CD14-positive monocyte (primary cell): ENCODE data around the gene FUT4. TPM values are rescaled to one million over a fixed set of nuclear protein-coding genes. Genes with fewer than 3 reads are reported as not detected.

Experiments used
- DNase-seq, 3 donors: peaks; one replicate each; pipeline ENCODE4 v3.0.0-alpha.2; 2011 to 2022
- H2AFZ ChIP-seq: 2 replicates; pipeline ENCODE4 v1.6.0; 2012; ENCODE audit warnings: mild to moderate bottlenecking, low read depth, low read length, inconsistent platforms; ENCODE audit not compliant: insufficient read depth, poor library complexity, severe bottlenecking
- H3K27ac ChIP-seq, 2 donors: 1 replicate in 1 of 2; 2 replicates in 1 of 2; pipeline ENCODE4 v1.5.1; 2012 to 2013; ENCODE audit warnings: low read length in 2 of 2, control low read depth in 1 of 2, inconsistent platforms in 1 of 2, low read depth in 1 of 2, mild to moderate bottlenecking in 1 of 2
- H3K27me3 ChIP-seq, 2 donors: one replicate each; pipeline versions ENCODE4 v1.6.0 to v1.6.1; 2011 to 2013; ENCODE audit warnings: low read length in 2 of 2; ENCODE audit not compliant: control insufficient read depth in 2 of 2, insufficient read depth in 2 of 2
- H3K36me3 ChIP-seq, 2 donors: replicated peaks in 1 of 2; 1 replicate in 1 of 2; 2 replicates in 1 of 2; pipeline versions ENCODE4 v1.5.1 to v1.6.1; 2012 to 2013; ENCODE audit warnings: low read length in 2 of 2, control low read depth in 1 of 2, inconsistent platforms in 1 of 2, mild to moderate bottlenecking in 1 of 2; ENCODE audit not compliant: insufficient read depth in 2 of 2, control insufficient read depth in 1 of 2
- H3K4me1 ChIP-seq, 2 donors: 1 replicate in 1 of 2; 2 replicates in 1 of 2; pipeline versions ENCODE4 v1.5.1 to v1.6.1; 2012 to 2013; ENCODE audit warnings: low read length in 2 of 2, control low read depth in 1 of 2, inconsistent platforms in 1 of 2, mild to moderate bottlenecking in 1 of 2, moderate library complexity in 1 of 2; ENCODE audit not compliant: insufficient read depth in 2 of 2, control insufficient read depth in 1 of 2
- H3K4me2 ChIP-seq: replicated peaks from 2 replicates; pipeline ENCODE3; 2012; ENCODE audit warnings: low read length, moderate library complexity, mild to moderate bottlenecking; ENCODE audit not compliant: poor library complexity, severe bottlenecking; ENCODE audit errors: extremely low read depth
- H3K4me3 ChIP-seq, 3 experiments: fragments of 200-600 bp in 1 of 3; sonication (generic) in 1 of 3; replicated peaks in 1 of 3; 1 replicate in 2 of 3; 2 replicates in 1 of 3; pipeline ENCODE4 v1.5.1; 2011 to 2013; ENCODE audit warnings: low read length in 3 of 3, mild to moderate bottlenecking in 3 of 3, control low read depth in 2 of 3, low read depth in 2 of 3, inconsistent platforms in 1 of 3, moderate library complexity in 1 of 3
- H3K79me2 ChIP-seq: 2 replicates; pipeline ENCODE4 v1.6.0; 2012; ENCODE audit warnings: mild to moderate bottlenecking, control low read depth, inconsistent platforms, low read length, moderate library complexity; ENCODE audit not compliant: insufficient read depth
- H3K9ac ChIP-seq: 2 replicates; pipeline ENCODE4 v1.6.0; 2017; ENCODE audit warnings: low read length, mild to moderate bottlenecking; ENCODE audit not compliant: insufficient read depth, poor library complexity, severe bottlenecking
- H3K9me3 ChIP-seq, 2 donors: replicated peaks in 1 of 2; 1 replicate in 1 of 2; 2 replicates in 1 of 2; pipeline versions ENCODE4 v1.5.1 to v1.6.1; 2012 to 2013; ENCODE audit warnings: low read length in 2 of 2, control low read depth in 1 of 2; ENCODE audit not compliant: control insufficient read depth in 1 of 2, insufficient read depth in 1 of 2
- H4K20me1 ChIP-seq: 2 replicates; pipeline ENCODE4 v1.6.0; 2012; ENCODE audit warnings: mild to moderate bottlenecking, low read length, control low read depth, moderate library complexity; ENCODE audit not compliant: insufficient read depth
- H3K27ac Mint-ChIP-seq, 7 donors: one replicate each; pipeline ENCODE4 v1.8.0; 2020; ENCODE audit warnings: mild to moderate bottlenecking in 7 of 7, mixed read lengths in 7 of 7, moderate library complexity in 6 of 7, inconsistent platforms in 2 of 7
- H3K27me3 Mint-ChIP-seq, 3 donors: one replicate each; pipeline ENCODE4 v1.8.0; 2021 to 2022; ENCODE audit warnings: low read depth in 3 of 3, mild to moderate bottlenecking in 3 of 3, mixed read lengths in 3 of 3, moderate library complexity in 3 of 3, inconsistent platforms in 1 of 3
- H3K36me3 Mint-ChIP-seq, 2 donors: one replicate each; pipeline ENCODE4 v1.8.0; 2020; ENCODE audit warnings: mixed read lengths in 2 of 2, inconsistent platforms in 1 of 2, mild to moderate bottlenecking in 1 of 2
- H3K4me1 Mint-ChIP-seq: one replicate; pipeline ENCODE4 v1.8.0; 2020; ENCODE audit warnings: mild to moderate bottlenecking, mixed read lengths
- H3K4me3 Mint-ChIP-seq, 2 donors: one replicate each; pipeline ENCODE4 v1.8.0; 2020; ENCODE audit warnings: mild to moderate bottlenecking in 2 of 2, mixed read lengths in 2 of 2, moderate library complexity in 1 of 2
- H3K9me3 Mint-ChIP-seq, 7 donors: one replicate each; pipeline ENCODE4 v1.8.0; 2020 to 2022; ENCODE audit warnings: mixed read lengths in 7 of 7, mild to moderate bottlenecking in 6 of 7, moderate library complexity in 6 of 7, inconsistent platforms in 2 of 7
- CTCF ChIP-seq: fragments of 200-600 bp; IDR thresholded peaks from one replicate; pipeline ENCODE4 v1.8.0; 2022; ENCODE audit warnings: antibody characterized with exemption, mild to moderate bottlenecking
- WGBS: methylation state at CpG from one replicate; pipeline ENCODE4 v1.1.5; 2013; ENCODE audit warnings: missing lambda C conversion rate; ENCODE audit not compliant: insufficient coverage; 5-methylcytosine and 5-hydroxymethylcytosine counted together
- intact Hi-C, 2 donors: fragments of 100-400 bp; cut with micrococcal nuclease; formaldehyde crosslinking; loops; one replicate each; pipeline versions ENCODE4 v1.15.0 to v1.15.1; 2023
- polyA plus RNA-seq, 3 donors: library from polyadenylated mRNA; depleted of rRNA in 1 of 3; unstranded in 2 of 3; stranded (reverse) in 1 of 3; fragments of 300-500 nt in 2 of 3; fragments of >200 nt in 1 of 3; fragmentation: Illumina TruSeq in 2 of 3; gene quantifications; 1 replicate in 2 of 3; 2 replicates in 1 of 3; pipeline ENCODE4 v1.2.3, GENCODE V29; 2012 to 2021

Gene FUT4
- polyA plus RNA-seq, 3 donors = 5.4 to 19.9 (median 6.5) TPM

- peak overlapping the region in 1 of 2 donors; percentile 86 for H3K27ac ChIP-seq
- peaks cover 96% of the 10 kb centered on the region for H3K79me2 ChIP-seq
- H3K9me3 ChIP-seq = no peaks in the 10 kb centered on the region
- H3K4me2 ChIP-seq = no peak overlapping the region
- no peaks in the 10 kb centered on the region for H4K20me1 ChIP-seq
- no peaks in the 10 kb centered on the region for H3K36me3 ChIP-seq
- intact Hi-C loops = no loop called here
- H3K4me1 ChIP-seq = peaks cover 30 to 58% of the 10 kb centered on the region in 2 donors
- Mint-ChIP-seq H3K4me1 (peaks cover 65% of the 10 kb centered on the region), H3K4me3 (no peak overlapping the region), H3K27ac (peak overlapping the region in 5 of 7 donors; percentile 1 to 89 (median 31)), H3K27me3 (no peaks in the 10 kb centered on the region), H3K36me3 (peaks cover 1 to 16% of the 10 kb centered on the region in 2 donors), H3K9me3 (peaks cover 0 to 1% (median 0%) of the 10 kb centered on the region in 7 donors)
- no peak for DNase-seq
- no peaks in the 10 kb centered on the region for H3K27me3 ChIP-seq
- TF ChIP-seq CTCF = no peak
- no peak overlapping the region for H2AFZ ChIP-seq
- no peak overlapping the region for H3K9ac ChIP-seq
- H3K4me3 ChIP-seq = no peak overlapping the region
These were observed 13.7 kb downstream of the FUT4 start for GRCh38 chr11:94557421-94557820.

DNA sequence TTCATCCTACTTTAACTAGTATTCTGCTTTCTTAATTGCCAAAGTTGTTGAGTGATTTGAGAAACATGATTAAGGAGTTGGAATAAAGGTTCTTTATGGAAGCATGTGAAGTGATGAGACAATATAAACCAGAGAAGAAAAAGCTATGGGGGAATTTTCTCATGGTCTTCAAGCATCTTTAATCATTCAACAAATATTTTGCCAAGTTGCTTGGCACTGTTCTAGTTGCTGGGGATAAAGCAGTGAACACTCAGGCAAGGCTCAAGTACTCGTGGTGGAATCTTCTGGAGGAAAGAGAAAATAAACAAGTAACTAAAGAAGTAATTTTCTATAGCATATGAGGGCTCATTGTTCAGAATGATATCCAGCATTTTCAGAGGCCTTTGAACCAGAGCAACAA is 14.3 kb downstream of the FUT4 start:
- Mint-ChIP-seq H3K36me3 (peaks cover 1 to 12% of the 10 kb centered on the region in 2 donors), H3K9me3 (peaks cover 0 to 1% (median 0%) of the 10 kb centered on the region in 7 donors), H3K27ac (peak overlapping the region; percentile 82 to 95 (median 92))

More for the DNA sequence above, 14.3 kb downstream of the FUT4 start:
- WGBS = no CpG with 5 or more reads among the region's 1 CpG
- H3K27ac ChIP-seq = peak overlapping the region in 1 of 2 donors; percentile 86
- Mint-ChIP-seq H3K4me3 (no peak overlapping the region), H3K4me1 (peaks cover 69% of the 10 kb centered on the region), H3K27me3 (no peaks in the 10 kb centered on the region)
- H2AFZ ChIP-seq = no peak overlapping the region
- H3K9me3 ChIP-seq = no peaks in the 10 kb centered on the region
- no peaks in the 10 kb centered on the region for H3K36me3 ChIP-seq
- no peaks in the 10 kb centered on the region for H4K20me1 ChIP-seq
- H3K4me1 ChIP-seq = peaks cover 31 to 58% of the 10 kb centered on the region in 2 donors
- no peak overlapping the region for H3K9ac ChIP-seq
- intact Hi-C loops = no loop called here
- H3K4me2 ChIP-seq = no peak overlapping the region
- TF ChIP-seq CTCF = no peak
- no peak overlapping the region for H3K4me3 ChIP-seq
- DNase-seq = no peak
- H3K27me3 ChIP-seq = no peaks in the 10 kb centered on the region
- peaks cover 96% of the 10 kb centered on the region for H3K79me2 ChIP-seq
